Upper lobe of left lung (tissue), 4 donors: ENCODE results near the gene KLB.

ENCODE experiments used
- CTCF ChIP-seq, 6 experiments: fragments of 450-650 bp in 4 of 6; fragments of 200-600 bp in 2 of 6; sonication (generic) in 2 of 6; IDR thresholded peaks; one replicate each; pipeline ENCODE4 v1.5.1; 2016 to 2019; ENCODE audit warnings: antibody characterized with exemption in 6 of 6
- EP300 ChIP-seq, 4 donors: sonication (generic); formaldehyde crosslinking; IDR thresholded peaks; one replicate each; pipeline ENCODE4 v1.5.1; 2017; ENCODE audit warnings: antibody characterized with exemption in 4 of 4, control low read depth in 2 of 4
- POLR2A ChIP-seq, 4 donors: fragments of 450-650 bp; IDR thresholded peaks; one replicate each; pipeline ENCODE4 v1.5.1; 2016 to 2017; ENCODE audit warnings: antibody characterized with exemption in 4 of 4, mild to moderate bottlenecking in 2 of 4
- POLR2AphosphoS5 ChIP-seq, 2 donors: sonication (generic); formaldehyde crosslinking; IDR thresholded peaks; one replicate each; pipeline ENCODE4 v1.5.1; 2017; ENCODE audit warnings: antibody characterized with exemption in 2 of 2

- TF ChIP-seq CTCF (IDR thresholded peaks at IDR 0.05) (no peak), POLR2A (IDR thresholded peaks at IDR 0.05) (no peak), EP300 (IDR thresholded peaks at IDR 0.05) (no peak), POLR2AphosphoS5 (IDR thresholded peaks at IDR 0.05) (no peak)
These were observed 3.7 kb downstream of the KLB start for GRCh38 chr4:39410415-39410814.
